ENCODE measurements around the gene RNF26. TPM values are rescaled to one million over a fixed set of nuclear protein-coding genes. Genes with fewer than 3 reads are reported as not detected.

Gene RNF26
- polyA plus RNA-seq, 4 donors, result 28.4 to 34.5 (median 30.9) TPM

- DNase-seq (ENCODE audit: low read depth in 4 of 4, low spot score in 3 of 4), result no peak
Measured at GRCh38 chr11:119368121-119369034, 34.1 kb downstream of the RNF26 start.

DNA sequence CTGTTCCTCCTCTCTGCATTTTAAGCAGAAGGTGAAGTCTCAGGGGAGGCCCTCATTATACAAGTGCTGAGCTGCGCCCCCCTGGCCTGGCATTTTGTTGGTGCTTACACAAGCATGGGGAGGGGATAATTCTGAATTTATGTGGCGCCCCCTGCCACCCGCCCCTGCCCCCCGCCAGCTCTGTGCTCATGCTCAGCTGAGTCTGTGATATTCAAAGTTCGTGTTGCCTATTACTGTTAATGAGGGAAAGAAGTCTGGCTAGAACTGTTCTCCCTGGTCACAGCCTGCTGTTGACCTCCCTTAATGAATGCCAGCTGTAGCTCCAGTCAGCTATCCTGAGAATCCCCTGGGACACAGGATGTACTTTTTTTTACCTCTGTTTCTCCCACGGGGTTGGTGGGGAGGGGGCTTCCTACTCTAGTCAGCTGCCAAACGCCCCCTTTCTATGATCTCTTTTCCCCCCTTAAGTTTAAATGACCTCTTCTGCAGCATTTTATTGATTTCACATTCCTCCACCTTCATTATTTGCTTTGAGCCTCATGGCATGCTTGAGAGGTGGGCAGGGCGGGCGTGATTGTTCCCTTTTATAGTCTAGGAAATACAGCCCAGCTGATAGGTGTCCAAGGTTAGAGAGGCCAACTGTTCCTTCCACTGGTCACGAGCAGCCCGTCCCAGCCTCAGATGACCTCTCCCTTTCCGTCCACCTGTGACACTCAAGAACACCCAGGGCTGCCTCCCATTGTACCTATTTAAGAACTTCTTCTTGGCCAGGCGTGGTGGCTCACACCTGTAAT, 35.0 kb downstream of the RNF26 start:
- DNase-seq (ENCODE audit: low read depth in 4 of 4, low spot score in 3 of 4), result no peak

DNA sequence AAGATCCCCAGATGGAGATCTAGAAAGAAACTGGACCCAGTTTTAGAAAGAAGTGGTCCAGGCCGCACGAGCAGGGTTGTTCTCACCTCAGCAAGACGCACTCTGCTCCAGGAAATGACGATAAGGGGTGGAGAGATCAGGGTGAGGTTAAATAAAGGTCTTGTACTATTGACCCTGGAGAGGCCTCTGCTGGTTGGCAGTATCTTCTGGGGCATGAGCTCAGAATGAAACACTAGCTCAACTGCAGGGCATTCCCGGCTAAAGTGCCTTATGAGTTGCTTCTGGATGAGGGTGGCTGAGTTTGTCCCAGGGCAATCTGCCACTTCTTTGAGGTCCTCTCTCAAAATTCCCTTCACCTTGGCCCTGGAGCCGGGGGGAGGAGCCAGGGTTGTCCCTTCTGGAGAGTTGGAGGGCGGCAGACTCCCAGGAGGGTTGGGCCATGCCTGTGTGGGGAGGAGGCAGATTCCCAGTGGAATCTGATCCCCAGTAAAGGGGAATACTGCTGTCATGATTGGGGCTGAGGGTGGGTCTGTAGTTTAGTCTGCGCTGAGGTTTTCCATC, 36.2 kb downstream of the RNF26 start:
- DNase-seq (ENCODE audit: low read depth in 4 of 4, low spot score in 3 of 4), result no peak

DNA sequence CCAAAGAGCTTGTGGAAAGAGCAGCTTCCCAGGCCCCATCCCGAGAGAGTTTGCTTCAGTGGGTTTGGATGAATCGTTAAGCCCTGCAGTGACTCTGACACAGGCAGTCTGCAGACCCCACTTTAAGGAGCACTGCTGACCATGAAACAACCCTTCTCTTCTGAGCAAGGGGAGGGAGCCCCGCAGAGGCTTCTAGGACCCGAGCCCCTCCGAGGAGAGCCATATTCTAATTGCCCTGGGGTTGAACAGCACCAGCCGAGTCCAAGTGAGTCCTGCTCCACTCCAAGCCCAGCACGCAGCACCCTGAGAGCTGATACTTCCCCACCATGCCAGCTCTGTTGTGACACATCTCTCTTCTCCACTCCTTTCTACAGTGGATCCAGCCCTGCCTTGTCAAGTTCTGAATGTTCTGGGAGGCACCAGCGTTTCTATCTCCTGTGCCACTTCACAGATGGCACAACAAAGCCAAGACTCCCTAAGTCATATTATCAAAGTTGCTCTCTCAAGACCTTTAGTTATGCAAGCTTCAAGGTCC, 36.8 kb downstream of the RNF26 start:
- no peak for DNase-seq (ENCODE audit: low read depth in 4 of 4, low spot score in 3 of 4)

- DNase-seq (ENCODE audit: low read depth in 4 of 4, low spot score in 3 of 4), result no peak
Measured at GRCh38 chr11:119371778-119372182, 37.5 kb downstream of the RNF26 start.

DNA sequence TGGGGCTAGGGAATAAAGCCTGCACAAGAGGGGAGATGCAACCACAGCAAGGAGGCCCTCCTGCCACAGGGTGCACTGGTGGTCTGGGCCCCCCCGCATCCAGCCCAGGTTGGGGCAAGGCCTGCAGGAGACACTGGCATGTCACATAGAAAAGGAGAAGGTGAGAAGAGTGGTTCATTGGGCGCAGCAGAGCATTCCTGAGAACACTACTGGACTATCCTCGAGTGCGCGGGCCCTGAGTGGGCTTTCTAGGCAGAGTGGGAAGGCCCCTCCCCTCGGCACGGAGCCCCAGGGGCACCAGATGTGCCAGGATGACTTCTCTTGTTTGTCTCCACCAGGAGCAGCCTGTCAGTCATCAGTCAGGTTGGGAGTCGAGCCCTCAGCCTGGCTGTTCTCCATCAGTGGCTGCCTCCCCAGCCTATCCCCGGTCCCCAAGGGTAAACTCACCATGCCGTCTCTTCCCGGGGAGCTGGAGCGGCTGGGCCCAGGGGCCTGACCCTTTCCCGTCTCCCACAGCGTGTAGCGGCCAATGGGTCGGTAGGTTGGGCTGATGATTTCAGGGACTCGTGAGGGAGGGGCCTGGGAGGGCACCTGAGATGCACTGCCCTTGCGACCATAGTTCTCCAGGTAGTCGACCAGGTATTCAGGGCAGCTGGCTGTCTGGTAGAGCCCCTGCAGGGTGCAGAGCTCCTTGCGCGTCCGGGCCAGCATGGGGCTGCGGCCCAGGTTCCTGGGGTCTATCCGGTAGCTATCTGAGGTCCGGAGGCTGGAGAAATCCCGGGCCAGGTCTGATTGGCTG, 38.1 kb downstream of the RNF26 start:
- DNase-seq (ENCODE audit: low read depth in 4 of 4, low spot score in 3 of 4), result no peak

DNA sequence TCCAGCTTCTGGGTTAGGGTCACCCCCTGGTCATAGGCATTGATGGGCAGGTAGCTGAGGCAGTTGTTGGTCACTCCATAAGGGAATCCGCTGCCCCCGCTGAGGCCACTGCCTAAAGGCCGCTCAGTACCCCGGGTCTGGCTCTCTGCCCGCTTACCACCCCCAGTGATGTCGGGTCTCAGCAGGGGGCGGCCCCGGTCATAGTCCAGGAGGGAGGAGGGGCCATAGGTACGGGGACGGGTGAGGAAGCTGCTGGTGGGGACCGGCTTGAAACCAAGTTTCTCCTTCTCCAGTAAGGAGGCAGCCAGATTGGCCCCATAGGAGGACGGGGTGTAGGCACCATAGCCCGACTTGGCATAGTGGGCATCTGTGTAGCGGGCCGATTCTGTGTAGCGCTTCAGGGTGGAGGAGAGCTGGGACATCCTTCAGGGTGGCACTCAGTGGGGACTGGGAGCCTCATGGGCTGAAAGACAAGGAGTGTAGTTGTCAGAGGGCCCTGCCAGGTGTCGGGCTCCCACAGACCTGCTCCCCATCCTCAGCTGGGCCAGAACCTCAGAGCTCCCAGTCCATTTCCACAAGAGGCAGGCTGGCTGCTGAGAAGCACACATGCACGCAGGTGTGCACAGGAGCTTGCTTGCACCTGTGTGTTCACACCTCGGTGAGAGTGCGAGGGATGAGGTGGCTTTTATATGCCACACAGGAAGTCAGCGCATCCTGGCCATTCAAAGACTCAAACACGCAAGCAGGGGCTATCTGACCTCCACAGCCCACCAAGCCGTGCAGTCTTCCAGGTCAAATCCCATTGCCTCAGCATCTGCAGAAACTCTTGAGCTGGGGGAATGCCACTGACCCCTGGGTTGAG, 39.0 kb downstream of the RNF26 start:
- DNase-seq (ENCODE audit: low read depth in 4 of 4, low spot score in 3 of 4), result no peak

GRCh38 chr11:119373921-119374631, 39.7 kb downstream of the RNF26 start:
- peak in 1 of 4 donors; percentile 73 for DNase-seq (ENCODE audit: low read depth in 4 of 4, low spot score in 3 of 4)

- DNase-seq (ENCODE audit: low read depth in 4 of 4, low spot score in 3 of 4), result no peak
Measured at GRCh38 chr11:119374632-119375336, 40.5 kb downstream of the RNF26 start.

GRCh38 chr11:119375337-119376196, 41.2 kb downstream of the RNF26 start:
- no peak for DNase-seq (ENCODE audit: low read depth in 4 of 4, low spot score in 3 of 4)

GRCh38 chr11:119376197-119376847, 42.0 kb downstream of the RNF26 start:
- DNase-seq (ENCODE audit: low read depth in 4 of 4, low spot score in 3 of 4), result no peak

DNA sequence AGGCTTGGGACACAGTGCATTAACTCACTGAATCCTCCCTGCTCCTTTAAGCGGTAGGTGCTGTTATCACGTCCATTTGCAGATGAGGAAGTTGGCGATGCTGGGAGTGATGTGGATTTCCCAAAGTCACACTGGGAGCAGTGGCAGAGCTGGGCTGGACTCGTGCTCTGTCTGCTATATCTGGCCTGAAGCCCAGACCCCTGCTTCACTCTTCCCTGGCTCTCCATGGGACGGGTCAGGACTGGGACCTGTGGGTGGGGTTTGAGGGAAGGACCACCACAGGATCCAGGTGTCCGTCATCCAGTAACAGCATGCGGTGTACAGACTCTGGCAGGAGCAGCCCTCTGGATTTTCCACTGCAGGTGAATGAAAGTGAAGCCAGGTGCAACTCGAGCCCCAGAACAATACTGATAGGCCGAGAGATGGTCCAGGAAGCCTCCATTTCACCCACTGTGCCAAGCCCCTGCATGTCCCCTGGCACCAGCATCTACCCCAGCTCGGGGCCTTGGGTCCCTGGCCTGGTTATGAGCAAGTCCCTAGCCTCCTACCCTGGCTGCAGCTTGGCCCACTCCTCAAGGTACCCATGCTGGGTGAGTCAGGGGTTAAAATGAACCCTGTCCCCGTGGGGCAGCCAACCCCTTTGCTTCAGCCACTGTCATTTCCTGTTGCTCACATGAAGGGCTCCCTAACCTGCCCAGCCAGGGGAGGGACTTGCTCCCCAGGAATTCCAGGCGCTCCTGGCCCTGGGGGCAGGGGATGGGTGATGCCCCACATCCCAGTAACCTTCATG, 43.0 kb downstream of the RNF26 start:
- DNase-seq (ENCODE audit: low read depth in 4 of 4, low spot score in 3 of 4), result no peak

- DNase-seq (ENCODE audit: low read depth in 4 of 4, low spot score in 3 of 4), result no peak
Measured at GRCh38 chr11:119377961-119378667, 43.8 kb downstream of the RNF26 start.

- DNase-seq (ENCODE audit: low read depth in 4 of 4, low spot score in 3 of 4), result no peak
Measured at GRCh38 chr11:119378851-119379465, 44.6 kb downstream of the RNF26 start.
